HG03565 (cell line): ENCODE results near the gene SPN.
"Not testable (repeated sequence)": the region's sequence is repeated elsewhere in the genome, so short reads cannot be mapped to it uniquely, and the experiment has no call there.

Experiments used
- ATAC-seq: cut with Tn5 transposase; IDR thresholded peaks from one replicate; pipeline ENCODE4 v1.9.1; 2021; ENCODE audit warnings: mild to moderate bottlenecking, moderate library complexity; ENCODE audit not compliant: unreplicated experiment

Gene SPN

DNA sequence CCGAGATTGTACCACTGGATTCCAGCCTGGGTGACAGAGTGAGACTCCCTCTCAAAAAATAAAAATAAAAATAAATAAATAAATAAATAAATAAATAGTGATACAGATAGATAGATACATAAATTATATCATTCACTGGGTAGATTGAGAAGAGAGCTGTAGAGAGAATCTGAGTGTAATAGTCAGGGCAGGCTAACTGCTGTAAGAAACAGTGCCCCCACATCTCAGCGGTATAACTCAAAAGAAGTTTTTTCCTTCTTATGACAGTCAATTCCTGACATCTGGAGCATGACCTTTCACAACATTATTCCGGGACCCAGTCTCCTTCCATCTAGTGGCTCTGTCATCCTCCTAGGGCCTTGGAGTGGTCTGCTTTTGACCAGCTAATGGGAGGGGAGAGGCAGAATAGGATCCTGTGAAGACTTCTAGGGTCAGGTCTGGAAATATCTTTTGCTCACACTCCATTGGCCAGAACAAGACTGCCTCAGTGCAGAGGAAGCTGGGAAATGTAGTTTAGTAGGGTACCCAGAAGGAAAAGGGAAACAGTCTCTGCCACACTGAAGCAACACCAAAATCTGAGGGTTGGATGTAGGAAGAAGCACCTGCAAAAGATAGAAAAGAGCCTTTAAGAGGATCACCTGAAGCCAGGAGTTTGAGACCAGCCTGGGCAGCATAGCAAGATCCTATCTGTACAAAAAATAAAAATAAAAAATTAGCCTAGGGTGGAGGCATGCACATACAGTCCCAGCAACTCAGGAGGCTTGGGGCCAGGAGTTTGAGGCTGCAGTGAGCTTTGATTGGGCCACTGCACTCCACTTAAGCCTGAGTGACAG lies 13.0 kb downstream of the SPN start:
- ATAC-seq = no peak

DNA sequence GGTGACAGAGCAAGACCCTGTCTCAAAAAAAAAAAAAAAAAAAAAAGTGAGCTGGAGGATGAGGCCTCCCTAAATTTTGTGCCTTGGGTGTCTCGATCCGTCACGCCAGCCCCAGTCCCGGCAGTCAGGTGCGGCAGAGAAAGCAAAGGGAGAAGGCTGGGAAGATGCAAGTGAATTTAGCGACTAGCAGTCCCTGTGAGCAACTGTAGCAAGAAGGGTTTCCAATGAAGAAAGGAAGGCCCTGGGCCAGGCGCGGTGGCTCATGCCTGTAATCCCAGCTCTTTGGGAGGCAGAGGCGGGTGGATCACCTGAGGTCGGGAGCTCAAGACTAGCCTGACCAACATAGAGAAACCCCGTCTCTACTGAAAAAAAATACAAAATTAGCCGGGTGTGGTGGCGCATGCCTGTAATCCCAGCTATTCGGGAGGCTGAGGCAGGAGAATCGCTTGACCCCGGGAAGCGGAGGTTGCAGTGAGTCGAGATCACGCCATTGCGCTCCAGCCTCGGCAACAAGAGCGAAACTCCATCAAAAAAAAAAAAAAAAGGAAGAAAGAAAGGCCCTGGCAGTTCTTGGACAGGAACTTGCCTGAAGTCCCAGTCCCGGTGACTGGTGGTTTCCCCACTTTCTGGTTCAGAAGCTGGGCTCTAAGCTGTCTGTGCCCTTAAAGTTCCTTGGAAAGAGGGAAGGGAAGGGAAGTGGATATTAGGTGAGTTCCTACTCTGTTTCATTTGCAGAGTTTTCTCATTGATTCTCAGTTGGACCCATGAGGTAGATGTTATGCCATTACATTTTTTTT lies 14.1 kb downstream of the SPN start:
- ATAC-seq = no peak

DNA sequence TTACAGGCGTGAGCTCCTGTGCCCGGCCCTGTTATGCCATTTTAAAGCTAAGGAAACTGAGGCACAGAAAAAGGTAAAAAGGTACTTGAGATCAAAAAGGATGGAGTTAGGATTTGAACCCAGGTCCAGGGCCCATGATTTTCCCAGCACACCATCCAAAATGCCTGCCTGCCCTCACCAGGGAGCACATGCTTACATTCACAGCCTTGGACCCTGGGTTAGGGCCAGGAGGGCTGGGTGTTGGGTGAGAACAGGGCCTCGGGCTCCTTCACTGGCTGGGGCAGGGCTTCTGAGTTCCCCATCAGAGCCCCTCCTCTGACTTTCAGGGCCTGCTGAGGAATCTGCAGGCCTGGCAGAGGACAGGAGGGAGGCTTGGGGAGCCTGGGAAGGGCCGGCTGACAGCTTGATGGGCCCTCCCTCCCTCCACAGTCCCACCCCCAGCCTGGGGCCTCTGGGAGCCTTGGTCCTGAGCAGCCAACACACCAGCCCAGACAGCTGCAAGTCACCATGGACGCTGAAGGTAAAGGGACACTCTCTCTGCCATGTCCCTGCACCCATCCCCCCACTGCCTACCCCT lies 15.7 kb downstream of the SPN start, which contains the start of gene QPRT:
Gene QPRT, plus strand, starts transcription at position 490 of the 577 bp plus-strand sequence. Its CDS starts 18 bp downstream, at position 508.
- no peak for ATAC-seq

DNA sequence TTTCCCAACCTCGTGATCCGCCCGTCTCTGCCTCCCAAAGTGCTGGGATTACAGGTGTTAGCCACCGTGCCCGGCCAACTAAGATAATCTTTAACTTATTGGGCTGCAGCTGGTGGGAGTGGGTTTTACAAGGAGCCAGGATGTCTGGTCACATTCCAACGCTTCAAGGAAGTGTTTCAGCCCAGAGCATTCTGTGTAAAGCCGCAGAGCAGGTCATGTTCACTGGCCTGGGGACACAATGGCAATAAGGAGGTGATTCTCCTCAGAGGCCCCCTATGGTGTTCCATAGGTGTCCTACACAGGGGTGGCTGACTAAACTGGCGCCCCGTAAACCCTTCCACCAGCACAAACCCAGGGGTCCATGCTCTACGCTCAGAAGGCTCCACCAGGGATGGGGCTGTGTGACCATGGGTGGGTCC lies 17.1 kb downstream of the SPN start:
- no peak for ATAC-seq

DNA sequence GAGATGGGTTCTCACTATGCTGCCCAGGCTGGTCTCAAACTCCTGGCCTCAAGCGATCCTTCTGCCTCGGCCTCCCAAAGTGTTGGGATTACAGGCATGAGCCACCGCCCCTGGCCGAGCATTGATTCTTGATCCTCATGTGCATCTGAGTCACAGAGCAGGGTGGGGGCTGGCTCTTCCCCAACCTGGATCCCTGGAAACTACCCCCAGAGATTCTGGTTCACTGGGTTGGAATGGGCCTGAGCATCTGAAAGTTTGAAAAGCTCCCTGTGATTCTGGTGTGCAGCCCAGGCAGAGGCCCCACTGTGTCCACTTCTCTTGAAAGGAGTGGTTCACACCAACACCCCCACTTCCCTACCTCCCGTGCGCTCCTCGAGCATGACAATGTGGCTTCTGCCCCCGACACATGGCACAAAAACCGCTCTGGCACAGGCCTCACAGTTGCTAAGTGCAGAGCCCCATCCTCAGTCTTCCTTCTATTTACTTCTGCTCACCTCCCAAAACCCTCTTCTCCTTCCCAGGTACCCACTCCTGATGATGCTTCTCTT lies 20.6 kb downstream of the SPN start:
- no peak for ATAC-seq

DNA sequence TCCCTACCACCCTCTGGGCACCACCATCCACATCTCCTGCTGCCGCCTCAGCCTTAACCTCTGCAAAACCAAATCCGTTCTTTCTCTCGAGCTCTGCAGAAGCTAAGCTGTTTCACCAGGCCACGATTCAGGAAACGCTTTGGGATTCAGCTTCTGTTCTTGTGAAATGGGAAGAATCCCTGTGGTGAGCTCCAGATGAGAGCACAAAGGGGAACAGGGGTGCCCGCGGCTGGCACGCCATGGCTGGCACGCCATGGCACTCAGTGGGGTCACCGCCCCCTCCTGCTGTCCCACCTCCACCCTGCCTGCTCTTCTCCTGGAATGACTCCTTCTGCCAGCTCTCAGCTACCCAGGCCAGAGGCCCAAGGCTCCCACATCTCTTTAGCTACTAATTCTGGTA lies 21.6 kb downstream of the SPN start:
- ATAC-seq = no peak

DNA sequence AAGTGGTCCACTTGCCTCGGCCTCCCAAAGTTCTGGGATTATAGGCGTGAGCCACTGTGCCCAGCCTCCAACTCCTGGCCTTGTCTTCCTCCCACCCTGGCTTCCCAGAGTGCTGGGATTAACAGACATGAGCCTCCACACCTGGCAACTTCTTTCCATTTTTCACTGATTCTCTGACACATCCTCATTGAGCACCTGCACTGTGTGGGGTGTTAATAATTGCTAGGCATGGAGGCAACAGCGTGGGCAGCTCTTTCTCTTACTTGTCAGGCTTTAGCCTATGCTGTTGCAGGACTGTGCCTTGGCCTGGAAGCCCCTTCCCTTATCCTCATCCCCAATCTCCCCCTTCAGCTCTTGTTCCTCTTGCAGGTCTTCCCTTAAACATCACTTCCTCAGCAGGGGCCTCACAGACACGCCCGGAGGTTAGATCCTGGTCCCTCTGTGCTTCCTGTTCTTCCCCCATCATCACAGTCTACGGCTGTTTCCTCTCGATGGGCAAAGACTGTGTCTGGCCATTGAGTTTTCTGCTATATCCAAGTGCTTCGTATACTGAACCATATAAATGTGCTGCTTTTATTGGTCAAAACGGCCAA lies 23.8 kb downstream of the SPN start:
- no peak for ATAC-seq

DNA sequence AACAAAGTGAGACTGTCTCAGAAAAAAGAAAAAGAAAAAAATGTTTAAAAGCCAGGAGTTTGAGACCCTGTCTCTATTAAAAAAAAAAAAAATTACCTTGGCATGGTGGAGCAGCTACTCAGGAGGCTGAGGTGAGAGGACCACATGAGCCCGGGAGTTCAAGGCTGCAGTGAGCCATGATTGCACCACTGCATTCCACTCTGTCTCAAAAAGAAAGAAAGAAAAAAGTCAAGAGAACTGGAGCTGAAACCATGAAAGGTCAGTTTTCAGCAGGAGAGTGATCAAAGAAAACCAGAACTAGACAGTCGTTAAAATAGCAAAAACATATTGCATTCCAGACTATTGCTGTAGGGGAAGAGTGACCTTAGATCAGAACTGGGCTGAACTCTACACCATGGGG lies 24.7 kb downstream of the SPN start:
- ATAC-seq = no peak

DNA sequence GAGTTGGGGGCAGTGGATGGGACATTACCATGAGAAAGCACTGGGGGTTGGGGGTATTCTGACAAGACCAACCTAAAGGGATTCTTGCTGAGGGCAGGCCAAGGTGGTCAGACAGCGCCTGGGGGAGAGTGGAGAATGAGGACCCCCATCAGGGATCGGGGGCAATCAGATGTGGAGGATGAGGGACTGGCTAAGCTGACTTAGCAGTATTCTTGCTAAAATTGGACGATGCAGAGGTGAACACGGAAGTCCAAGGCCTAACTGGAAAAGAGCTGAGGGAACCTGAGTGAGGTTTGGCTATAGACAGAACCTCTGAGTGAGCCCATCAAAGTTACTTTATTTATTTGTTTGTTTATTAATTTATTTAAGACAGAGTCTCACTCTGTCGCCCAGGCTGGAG lies 25.1 kb downstream of the SPN start:
- no peak for ATAC-seq

DNA sequence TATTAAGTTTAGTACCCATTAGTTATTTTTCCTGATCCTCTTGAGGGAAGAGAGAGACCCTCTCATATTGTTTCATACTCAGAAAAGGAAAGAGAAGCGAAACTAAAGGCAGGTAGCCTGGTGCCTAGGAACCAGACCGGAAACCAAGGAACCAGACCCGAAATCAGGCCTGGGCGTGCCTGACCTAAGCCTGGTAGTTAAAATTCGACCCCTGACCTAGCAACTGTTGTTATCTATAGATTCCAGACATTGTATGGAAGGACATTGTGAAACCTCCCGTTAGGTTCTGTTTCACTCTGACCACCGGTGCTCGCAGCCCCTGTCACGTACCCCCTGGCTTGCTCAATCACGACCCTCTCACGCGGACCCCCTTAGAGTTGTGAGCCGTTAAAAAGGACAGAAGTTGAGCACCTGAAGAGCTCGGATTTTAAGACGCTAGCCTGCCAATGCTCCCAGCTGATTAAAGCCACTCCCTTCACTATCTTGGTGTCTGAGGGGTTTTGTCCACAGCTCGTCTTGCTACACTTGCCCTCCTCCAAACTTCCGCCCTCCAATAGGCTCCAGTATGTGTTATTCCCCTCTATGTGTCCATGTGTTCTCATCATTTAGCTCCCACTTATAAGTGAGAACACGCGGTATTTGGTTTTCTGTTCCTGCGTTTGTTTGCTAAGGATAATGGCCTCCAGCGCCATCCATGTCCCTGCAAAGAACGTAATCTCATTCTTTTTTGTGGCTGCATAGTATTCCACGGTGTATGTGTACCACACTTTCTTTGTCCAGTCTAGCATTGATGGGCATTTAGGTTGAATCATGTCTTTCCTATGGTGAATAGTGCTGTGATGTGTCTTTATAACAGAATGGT lies 26.7 kb downstream of the SPN start:
- ATAC-seq = not testable (repeated sequence)

DNA sequence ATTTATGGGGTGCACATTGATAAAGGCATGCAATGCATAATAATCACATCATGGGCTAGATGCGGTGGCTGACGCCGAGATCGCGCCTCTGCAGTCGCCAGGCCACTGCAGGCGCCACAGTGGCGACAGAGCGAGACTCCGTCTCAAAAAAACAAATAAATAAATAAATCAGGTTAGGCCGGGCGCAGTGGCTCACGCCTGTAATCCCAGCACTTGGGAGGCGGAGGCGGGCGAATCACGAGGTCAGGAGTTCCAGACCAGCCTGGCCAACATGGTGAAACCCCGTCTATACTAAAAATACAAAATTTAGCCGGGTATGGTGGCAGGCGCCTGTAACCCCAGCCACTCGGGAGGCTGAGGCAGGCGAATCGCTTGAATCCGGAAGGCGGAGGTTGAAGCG lies 29.6 kb downstream of the SPN start:
- not testable (repeated sequence) for ATAC-seq

DNA sequence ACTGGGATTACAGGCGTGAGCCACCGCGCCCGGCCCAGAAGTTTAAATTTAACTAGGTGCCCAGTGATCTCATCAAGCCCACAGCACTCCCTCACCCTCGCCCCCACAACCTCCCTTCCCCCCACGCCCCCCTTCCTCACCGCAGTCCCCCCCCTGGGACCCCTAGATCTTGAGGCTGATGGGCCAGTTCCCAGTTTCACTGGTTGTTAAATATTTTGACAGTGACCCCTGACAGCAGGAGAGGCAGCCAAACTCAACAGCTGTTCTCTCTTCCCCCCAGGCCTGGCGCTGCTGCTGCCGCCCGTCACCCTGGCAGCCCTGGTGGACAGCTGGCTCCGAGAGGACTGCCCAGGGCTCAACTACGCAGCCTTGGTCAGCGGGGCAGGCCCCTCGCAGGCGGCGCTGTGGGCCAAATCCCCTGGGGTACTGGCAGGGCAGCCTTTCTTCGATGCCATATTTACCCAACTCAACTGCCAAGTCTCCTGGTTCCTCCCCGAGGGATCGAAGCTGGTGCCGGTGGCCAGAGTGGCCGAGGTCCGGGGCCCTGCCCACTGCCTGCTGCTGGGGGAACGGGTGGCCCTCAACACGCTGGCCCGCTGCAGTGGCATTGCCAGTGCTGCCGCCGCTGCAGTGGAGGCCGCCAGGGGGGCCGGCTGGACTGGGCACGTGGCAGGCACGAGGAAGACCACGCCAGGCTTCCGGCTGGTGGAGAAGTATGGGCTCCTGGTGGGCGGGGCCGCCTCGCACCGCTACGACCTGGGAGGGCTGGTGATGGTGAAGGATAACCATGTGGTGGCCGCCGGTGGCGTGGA lies 31.5 kb downstream of the SPN start:
- ATAC-seq = no peak

DNA sequence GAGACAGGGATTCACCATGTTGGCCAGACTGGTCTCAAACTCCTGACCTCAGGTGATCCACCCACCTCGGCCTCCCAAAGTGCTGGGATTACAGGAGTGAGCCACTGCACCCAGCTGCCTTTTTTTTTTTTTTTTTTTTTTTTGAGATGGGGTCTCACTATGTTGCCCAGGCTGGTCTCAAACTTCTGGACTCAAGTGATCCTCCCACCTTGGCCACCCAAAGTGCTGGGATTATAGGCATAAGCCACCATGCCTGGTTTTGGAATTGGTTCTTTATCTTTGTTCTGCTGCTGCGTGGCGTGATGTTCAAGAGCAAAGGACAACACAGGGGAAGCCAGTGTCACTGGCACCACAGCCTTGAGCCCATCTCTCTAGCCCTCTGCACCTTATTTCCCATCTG lies 32.6 kb downstream of the SPN start:
- ATAC-seq = not testable (repeated sequence)

DNA sequence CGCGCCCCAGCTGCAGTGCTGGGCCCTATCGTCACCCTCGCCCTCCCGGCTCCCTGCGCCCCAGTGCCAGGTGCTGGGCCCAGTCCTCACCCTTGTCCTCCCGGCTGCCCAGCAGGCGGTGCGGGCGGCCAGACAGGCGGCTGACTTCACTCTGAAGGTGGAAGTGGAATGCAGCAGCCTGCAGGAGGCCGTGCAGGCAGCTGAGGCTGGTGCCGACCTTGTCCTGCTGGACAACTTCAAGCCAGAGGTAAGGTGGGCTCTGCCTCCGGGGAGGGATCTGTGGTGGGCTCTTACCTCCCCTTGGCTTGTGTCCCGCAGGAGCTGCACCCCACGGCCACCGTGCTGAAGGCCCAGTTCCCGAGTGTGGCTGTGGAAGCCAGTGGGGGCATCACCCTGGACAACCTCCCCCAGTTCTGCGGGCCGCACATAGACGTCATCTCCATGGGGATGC lies 33.9 kb downstream of the SPN start:
- no peak for ATAC-seq

DNA sequence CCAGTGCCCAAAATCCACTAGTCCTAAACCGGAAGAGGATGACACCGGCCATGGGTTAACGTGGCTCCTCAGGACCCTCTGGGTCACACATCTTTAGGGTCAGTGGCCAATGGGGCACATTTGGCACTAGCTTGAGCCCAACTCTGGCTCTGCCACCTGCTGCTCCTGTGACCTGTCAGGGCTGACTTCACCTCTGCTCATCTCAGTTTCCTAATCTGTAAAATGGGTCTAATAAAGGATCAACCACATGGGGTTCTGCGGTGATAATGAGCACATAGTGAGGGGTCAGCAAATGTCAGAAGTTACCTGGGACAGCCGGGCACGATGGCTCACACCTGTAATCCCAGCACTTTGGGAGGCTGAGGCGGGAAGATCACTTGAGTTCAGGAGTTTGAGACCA lies 34.3 kb downstream of the SPN start:
- ATAC-seq = no peak

DNA sequence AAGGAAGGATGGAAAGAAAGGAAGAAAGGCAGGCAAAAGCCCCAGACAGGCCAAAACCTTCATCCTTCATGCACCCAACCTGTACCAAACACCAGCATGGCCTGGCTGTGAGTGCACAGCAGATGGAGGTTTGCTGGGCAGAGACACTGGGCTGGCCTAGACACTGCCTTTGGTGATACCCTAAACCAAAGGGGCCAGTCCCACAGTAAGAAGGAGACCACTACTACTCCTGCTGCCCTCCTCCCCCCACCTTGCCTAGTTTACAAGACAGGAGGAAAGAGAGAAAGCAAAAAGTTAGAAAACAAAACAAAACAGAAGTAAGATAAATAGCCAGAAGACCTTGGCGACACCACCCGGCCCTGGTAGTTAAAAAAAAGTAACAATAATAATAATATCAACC lies 35.0 kb downstream of the SPN start:
- ATAC-seq = no peak

DNA sequence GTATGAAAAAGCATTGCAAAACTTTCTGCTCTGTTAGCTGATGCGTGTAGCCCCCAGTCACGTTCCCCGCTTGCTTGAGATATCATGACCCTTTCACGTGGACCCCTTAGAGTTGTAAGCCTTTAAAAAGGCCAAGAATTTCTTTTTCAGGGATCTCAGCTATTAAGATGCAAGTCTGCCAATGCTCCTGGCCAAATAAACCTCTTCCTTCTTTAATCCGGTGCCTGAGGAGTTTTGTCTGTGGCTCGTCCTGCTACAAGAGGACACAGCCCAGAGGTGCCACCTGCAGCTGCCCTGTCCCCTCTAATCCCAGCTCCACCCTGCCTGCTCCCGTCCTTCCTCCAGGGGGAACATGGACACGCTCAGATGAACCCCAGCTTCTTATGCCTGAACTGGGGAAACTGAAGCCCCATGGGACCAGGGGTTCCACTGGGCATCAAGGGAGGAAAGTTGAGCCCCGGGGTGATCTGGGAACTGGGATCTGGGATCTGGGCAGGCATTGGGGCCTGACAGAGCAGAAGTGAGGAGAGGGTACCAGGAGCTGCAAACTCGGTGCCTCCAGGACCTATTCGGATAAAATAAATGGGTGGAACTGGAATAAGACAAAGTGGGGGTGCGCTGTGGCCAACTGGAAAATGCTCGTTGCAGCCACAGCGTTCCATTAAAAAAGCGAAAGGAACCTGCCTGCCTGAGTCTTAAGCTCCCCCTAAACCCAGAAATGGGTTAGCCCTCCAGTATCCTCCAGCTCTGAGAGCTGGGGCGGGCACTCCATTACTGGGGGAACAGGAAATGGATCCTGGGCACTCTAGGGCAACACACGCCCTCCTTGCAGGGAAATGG lies 35.7 kb downstream of the SPN start:
- no peak for ATAC-seq
